Activated CD4-positive, alpha-beta T cell treated with anti-CD3 and anti-CD28 coated beads, Interleukin-10, Interleukin-2, amounts not matched to agents 100 ng/mL and 50 ng/mL, durations not matched to agents 16 hours and 8 hours (primary cell): ENCODE measurements around the gene KRT17.

Experiments
- DNase-seq: peaks from one replicate; pipeline ENCODE4 v3.0.0-alpha.2; 2020

Gene KRT17

DNA sequence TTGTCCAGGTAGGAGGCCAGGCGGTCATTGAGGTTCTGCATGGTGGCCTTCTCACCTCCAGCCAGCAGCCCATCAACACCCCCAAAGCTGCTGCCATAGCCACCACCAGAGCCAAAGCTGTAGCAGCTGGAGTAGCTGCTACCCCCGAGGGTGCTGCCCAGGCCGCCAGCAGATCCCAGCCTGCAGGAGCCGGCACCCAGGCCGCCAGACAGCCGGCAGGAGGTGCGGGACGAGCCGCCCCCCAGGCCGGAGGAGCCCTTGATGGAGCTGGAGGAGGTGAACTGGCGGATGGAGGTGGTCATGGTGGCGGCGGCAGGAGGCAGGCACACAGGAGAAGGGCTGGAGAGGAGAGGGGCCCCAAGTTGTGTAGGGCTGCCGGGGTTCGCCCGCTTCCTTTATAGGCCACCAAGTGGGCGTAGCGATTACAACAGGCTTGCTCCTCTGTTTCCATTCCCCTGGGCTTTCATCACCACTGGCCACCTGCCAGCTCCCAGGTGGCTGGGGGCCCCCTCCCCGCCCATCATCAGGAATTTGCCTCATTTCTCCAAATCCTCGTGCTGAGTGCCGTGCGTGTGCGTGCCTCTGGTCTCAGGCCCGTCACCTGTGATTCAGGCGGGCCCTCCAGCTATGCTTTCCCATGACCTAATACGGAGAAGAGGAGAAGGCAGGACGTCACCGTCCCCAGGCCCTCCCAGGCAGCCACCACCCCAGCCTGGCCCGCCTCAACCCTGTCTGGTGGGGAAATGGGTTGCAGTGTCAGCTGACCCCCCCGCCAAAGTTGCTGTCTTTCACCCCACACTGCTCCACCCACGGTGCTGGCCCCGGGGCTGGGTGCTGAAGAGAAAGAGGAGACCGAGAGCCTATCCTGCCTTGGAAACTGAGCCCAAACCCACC lies at the start of gene KRT17:
Gene KRT17 (minus strand): TSS at position 368 of the 894 bp plus-strand sequence. CDS start 66 bp downstream, at position 302.
- DNase-seq: no peak

GRCh38 chr17:41672153-41672552 lies 47.8 kb upstream of the KRT17 start:
- DNase-seq: no peak

GRCh38 chr17:41667280-41668041 lies 43.1 kb upstream of the KRT17 start:
- DNase-seq: no peak

DNA sequence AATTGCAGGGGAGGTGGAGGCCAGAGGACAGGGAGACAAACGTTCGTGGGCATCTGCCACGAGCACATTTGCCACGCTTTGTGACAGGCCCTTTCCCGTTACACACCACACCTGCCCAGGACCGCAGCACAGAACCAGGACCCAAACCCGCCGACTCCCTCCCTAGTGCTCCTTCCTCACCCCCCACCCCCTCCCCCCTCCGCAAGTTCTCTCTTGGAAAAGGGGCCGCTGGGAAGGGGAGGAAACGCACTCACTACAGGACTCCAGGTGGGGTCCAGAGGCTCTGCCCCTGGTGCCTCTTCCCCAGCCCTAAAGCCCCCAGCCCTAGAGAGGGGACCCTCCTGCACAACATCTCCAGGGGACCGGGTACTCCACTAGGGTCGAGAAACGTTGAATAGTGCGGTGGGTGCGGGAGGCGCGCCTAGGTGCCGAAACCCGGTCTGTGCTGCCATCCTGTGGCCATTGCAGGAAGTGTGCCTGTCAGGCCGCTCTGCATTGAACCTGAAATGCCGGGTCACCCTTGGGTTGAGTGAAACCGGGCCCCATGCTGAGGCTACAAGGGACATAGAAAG lies 42.4 kb upstream of the KRT17 start:
- peak; percentile 91 for DNase-seq

DNA sequence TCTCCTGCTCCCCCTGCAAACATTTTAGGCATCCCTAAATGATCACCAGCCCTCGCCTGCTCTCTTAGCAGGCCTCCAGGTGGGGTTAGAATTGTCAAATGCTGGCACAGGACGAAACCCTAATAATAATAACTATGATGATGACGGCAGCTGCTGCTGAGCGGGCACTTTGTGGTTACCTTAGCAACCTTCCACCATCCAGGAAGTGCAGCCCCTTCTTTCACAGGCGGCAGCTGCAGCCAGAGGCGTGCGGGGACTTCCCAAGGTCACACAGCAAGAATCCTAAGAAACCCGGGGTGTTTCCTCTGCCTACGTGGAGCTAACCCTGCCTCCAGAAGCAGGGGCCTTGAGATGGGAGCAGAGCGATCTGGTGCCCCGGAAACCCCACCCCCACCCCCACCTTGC lies 41.9 kb upstream of the KRT17 start:
- DNase-seq: peak; percentile 78

DNA sequence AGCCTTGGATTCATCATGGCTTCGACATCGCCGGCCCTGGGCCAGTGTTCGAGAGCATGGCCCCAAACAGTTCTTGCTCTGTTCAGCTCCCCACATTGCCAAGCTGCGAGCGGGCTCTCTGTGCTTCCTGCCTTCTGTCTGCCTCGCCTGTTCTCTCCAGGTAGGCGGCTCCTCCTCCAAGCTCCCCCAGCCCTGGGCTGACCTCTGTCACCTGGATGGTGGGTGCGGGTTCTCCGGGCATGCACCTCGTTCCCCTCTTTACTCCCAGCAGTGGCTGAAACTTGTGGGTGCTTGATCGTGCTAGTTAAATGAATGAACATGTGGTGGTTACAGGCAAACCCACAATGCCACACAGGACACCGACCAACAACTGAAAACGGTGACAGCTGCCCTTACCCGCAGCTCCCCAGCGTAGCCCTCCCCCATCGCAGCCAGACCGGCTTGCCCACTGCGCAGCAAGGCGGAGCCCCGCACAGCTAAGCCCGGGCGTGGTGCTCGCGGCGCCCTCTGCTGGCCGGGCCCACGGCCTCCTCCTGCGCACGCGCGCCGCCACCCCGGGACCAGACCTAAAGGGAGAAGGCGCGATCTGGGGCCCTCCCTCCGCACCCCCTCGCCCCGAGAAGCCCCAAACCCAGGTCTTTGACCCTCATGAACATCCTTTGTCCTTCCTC lies 41.3 kb upstream of the KRT17 start:
- peak; percentile 95 for DNase-seq

DNA sequence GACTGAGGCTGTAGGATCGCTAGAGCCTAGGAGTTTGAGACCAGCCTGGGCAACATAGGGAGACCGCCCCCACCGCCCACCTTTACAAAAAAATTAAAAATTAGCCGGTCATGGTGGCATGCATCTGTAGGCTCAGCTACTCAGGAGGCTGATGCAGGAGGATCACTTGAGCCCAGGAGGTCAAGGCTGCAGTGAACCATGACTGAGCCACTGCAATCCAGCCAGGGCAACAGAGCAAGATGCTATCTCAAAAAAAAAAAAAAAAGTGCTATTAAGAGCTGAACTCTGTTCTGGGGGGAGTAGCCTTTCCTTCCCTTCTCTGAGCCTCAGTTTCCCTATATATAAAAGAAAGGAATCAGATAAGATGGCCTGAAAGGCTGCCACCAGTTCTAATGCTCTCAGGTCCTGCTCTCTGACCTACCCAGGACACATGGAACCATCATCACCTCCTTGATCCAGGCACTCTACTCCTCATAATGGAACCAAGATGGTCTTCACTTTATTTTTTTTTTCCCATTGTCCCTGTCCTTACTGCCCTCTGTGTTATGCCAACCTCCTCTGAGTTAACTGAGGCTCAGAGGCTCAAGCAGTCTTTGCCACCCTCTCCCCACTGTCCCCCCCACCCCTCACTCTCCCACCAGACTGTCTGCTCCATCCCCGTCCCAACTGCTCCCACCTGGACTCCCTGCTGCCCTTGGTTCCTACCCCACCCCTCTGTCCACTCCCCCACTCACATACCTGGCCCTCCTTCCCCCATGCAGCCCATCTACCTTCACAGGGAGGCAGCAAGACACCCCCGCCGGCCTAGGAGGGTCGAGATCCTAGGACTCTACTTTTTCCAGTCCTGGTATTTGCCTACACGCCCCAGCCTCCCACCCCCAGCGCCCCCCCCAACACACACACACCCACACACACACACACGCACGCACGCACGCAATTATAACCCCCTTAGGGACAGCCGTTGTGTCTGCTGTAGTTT lies 40.5 kb upstream of the KRT17 start:
- no peak for DNase-seq

DNA sequence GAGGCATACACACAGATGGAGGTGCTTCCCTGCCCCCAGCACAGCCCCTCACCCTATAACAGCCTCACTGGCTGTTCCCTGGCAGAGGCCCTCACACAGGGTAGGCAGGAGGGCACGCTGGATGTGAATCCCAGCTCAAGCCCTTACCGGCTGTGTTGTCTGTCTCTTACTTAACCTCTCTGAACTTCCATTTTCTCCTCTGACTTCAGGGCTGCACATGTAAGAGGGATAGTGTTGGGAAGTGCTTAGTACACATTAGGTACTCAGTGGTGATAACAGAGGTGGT lies 39.7 kb upstream of the KRT17 start:
- DNase-seq: no peak

DNA sequence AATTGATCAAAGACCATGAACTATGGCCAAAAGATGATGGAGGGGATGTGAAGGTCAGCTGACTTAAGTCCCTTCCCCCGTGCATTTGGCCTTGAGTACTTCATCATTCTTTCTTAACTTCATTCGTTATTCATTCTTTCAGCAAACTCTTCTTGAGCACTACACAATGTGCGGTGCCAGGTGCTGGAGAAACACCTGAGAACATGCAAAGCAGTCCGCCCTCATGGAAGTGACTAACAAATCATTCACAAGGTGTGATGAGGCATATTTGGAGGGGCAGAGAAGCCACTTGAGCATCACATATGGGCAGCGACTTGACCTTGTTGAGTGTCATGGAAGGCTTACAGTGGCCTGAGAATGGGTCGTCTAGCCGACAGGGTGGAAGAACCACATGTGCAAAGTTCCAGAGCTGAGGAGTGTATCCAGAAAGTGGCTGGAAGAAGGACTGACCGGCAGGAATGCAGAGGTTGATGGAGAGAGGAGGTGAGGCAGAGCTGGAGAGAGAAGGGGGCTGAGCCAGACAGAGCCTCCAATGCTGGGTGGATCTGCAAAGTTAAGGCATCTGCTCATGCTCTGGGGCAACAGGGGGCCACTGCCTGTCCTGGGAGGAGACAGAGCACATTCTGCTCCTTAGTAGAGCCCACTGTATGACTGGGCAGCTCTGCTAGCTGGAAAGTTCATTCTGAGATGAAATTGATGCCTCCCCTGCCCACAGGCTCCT lies 39.2 kb upstream of the KRT17 start:
- DNase-seq: no peak

GRCh38 chr17:41660221-41660711 lies 35.9 kb upstream of the KRT17 start:
- no peak for DNase-seq

GRCh38 chr17:41659427-41660212 lies 35.2 kb upstream of the KRT17 start:
- DNase-seq: no peak

DNA sequence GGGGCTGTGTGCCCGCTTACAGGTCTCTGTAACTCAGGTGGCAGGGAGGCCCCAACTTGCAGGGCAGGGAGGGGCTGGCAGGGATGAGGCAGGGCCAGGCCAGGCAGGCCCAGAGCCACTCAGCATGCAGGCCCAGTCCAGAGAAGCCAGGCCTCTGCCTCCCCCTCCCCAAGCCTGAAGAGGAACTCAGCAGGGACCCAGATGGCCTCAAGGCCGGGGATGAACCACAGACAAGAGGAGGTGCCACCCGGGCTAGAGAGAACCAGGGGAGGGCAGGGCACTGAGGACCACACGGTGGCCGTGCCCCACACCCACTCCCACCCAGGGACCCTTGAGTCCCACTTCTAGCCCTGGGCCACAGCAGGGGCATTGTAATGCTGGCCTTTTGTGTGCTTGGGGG lies 34.5 kb upstream of the KRT17 start:
- no peak for DNase-seq

DNA sequence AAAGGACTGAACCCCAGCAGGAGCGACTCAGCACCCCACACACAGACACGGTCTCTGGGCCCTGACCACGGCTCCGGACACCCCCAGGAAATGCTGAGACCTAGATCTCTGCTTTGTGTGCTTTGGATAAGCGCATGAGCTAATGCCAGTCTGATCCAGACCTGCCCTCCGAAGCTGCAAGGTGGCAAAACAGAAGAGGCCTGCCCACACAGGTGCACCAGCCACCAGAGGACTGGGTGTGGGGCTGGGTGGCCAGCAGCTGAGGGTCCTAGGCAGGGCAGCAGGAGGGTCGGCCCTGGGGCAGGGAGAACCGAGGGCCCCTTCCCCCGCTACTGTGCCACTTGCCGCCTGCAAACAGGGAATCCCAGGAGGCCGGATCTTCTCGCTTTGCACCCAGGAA lies 33.6 kb upstream of the KRT17 start:
- DNase-seq: no peak

DNA sequence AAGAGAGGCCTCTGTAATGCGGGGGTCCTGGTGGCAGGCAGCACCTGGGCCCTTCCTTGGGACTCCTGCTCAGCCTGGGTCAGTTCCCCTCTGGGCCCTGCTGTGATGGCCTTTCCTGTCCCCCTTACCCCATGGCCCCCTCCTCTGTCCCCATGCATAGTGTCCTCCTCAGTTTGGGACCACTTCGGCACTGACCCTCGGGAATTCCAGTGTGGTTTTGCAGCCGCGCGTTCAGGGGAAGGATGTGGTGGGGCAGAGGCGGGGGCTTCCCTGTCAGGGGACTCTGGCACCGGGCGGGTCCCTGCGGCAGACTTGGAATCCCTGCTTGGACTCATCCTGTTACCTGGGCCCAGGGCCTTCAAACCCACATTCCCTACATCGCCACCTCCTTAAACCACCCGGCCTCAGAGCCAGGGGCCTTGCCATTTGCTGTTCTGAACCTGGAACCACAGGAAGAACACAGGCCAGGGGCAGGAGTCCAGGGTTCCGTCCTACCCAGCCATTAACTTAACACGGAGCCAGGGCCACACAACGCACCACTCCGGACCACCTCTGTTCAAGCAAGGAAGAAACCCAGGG lies 32.9 kb upstream of the KRT17 start:
- DNase-seq: no peak

- no peak for DNase-seq
Observed at GRCh38 chr17:41656249-41657023, 32.1 kb upstream of the KRT17 start.

DNA sequence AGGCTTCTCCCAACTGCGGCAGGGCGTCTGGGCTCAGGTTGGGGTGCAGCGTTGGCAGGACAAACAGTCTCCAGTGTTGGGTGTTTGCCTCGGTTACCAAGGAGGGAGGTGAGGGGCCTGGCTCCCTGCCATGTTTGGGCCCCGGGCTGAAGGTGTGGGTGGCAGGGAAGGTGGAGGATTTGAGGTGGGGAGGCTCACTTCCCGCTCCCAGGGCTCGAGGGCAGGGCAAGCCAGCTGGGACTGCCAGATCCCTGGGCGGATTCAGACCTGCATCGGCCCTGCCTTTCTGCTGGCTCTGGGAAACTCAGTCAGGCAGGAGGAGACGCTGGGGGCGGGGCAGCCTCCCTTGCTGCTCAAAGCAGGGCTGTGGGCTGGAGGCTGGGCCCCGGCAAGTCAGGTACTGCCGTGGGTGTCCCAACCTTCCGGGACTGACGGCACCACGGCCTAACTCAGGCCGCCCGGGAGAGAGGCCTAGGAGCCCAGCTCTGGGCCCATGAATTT lies 31.3 kb upstream of the KRT17 start:
- no peak for DNase-seq

DNA sequence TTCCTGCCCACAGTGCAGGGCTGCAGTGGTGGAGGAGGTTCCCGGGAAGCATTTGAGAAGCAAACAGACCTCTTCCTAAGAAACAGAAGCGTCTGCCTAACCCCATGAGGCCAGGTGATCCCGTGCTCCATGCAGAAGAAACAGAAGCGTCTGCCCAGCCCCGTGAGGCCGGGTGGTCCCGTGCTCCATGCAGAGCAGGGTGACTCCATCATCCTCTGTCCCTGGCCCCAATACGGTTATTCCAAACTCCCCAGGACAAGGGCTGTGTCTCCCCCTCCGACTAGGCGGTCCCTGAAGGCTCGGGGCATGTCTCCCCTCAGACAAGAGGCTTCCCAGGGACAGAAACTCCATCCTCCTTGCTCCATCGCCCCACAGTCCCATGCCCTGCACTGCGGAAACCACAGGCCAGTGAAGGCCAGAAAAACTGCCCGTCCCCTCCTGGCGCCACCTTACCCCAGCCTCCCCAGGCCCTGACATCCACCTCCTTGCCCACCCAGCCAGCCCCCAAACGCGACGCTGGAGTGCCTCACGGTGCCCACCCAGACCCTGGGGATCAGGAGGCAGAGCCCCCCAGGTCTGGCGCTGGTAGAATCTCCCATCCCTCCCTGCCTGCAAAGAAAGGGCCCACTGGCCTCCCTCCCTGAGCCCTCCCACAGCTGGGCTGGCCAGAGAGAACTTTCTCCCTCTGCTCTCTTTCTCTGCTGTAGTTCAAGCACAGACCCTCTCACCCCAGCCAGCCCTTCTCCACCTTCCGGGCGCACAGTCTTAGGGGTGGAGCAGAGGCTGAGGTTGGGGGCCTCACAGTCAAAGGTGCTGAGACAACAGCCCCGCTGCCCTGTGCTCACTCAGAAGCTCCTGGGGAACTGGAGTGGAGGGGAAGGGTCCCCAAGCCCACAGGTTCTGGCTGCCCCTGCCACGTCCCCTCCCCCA lies 30.6 kb upstream of the KRT17 start:
- no peak for DNase-seq
